K562 (cell line): Measurements from ENCODE around the gene OR2Z1.
"Not testable (repeated sequence)": the region's sequence is repeated elsewhere in the genome, so short reads cannot be mapped to it uniquely, and the experiment has no call there.

Experiments
- SMAD3 ChIP-seq: fragments of 450-650 bp; formaldehyde crosslinking; conservative IDR thresholded peaks from 2 replicates; pipeline ENCODE4 v1.4.0; 2020; ENCODE audit warnings: mild to moderate bottlenecking
- TF ChIP-seq, protein P1 (sequence below): fragments of 450-650 bp; IDR thresholded peaks from 2 replicates; pipeline ENCODE4 v1.6.1; 2016; ENCODE audit warnings: borderline replicate concordance
- TF ChIP-seq, protein P2 (sequence below): sonication (generic); formaldehyde crosslinking; IDR thresholded peaks from 2 replicates; pipeline ENCODE4 v1.8.0; 2023; ENCODE audit warnings: missing genetic modification reagents, mild to moderate bottlenecking, borderline replicate concordance

DNA sequence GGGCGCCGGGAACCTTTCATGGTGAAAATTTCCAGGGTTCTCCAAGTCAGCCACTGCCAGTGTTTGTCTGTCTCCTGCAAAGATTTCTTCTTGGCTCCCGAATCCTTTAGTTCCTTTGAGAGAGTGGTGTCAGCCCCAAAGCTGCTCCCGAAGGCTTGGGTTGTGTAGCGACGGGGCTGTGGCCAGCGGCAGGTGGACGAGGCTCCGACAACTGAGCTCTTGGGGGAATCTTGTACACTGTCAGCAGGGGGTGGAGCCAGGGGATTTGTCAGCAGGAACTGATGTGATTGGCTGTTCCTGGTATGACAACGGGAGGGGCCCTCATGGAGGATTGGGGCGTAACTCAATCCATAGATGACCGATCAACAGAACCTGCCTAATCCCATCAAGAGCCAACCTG, 52.2 kb downstream of the OR2Z1 start:
- TF ChIP-seq, protein P1, sequence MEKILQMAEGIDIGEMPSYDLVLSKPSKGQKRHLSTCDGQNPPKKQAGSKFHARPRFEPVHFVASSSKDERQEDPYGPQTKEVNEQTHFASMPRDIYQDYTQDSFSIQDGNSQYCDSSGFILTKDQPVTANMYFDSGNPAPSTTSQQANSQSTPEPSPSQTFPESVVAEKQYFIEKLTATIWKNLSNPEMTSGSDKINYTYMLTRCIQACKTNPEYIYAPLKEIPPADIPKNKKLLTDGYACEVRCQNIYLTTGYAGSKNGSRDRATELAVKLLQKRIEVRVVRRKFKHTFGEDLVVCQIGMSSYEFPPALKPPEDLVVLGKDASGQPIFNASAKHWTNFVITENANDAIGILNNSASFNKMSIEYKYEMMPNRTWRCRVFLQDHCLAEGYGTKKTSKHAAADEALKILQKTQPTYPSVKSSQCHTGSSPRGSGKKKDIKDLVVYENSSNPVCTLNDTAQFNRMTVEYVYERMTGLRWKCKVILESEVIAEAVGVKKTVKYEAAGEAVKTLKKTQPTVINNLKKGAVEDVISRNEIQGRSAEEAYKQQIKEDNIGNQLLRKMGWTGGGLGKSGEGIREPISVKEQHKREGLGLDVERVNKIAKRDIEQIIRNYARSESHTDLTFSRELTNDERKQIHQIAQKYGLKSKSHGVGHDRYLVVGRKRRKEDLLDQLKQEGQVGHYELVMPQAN: not testable (repeated sequence)
- TF ChIP-seq, protein P2, sequence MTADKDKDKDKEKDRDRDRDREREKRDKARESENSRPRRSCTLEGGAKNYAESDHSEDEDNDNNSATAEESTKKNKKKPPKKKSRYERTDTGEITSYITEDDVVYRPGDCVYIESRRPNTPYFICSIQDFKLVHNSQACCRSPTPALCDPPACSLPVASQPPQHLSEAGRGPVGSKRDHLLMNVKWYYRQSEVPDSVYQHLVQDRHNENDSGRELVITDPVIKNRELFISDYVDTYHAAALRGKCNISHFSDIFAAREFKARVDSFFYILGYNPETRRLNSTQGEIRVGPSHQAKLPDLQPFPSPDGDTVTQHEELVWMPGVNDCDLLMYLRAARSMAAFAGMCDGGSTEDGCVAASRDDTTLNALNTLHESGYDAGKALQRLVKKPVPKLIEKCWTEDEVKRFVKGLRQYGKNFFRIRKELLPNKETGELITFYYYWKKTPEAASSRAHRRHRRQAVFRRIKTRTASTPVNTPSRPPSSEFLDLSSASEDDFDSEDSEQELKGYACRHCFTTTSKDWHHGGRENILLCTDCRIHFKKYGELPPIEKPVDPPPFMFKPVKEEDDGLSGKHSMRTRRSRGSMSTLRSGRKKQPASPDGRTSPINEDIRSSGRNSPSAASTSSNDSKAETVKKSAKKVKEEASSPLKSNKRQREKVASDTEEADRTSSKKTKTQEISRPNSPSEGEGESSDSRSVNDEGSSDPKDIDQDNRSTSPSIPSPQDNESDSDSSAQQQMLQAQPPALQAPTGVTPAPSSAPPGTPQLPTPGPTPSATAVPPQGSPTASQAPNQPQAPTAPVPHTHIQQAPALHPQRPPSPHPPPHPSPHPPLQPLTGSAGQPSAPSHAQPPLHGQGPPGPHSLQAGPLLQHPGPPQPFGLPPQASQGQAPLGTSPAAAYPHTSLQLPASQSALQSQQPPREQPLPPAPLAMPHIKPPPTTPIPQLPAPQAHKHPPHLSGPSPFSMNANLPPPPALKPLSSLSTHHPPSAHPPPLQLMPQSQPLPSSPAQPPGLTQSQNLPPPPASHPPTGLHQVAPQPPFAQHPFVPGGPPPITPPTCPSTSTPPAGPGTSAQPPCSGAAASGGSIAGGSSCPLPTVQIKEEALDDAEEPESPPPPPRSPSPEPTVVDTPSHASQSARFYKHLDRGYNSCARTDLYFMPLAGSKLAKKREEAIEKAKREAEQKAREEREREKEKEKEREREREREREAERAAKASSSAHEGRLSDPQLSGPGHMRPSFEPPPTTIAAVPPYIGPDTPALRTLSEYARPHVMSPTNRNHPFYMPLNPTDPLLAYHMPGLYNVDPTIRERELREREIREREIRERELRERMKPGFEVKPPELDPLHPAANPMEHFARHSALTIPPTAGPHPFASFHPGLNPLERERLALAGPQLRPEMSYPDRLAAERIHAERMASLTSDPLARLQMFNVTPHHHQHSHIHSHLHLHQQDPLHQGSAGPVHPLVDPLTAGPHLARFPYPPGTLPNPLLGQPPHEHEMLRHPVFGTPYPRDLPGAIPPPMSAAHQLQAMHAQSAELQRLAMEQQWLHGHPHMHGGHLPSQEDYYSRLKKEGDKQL (CRISPR knock-in tag): not testable (repeated sequence)
- TF ChIP-seq SMAD3: not testable (repeated sequence)
